Astrocyte of the spinal cord (primary cell): ENCODE data around the gene PLIN4.

Experiments used
- DNase-seq: peaks from one replicate; pipeline ENCODE4 v3.0.0; 2011; ENCODE audit warnings: low read depth, low spot score
- H3K4me3 ChIP-seq: 2 replicates; pipeline ENCODE4 v1.5.1; 2011; ENCODE audit warnings: low read depth, mild to moderate bottlenecking, low read length, moderate library complexity
- CTCF ChIP-seq: IDR thresholded peaks from 2 replicates; pipeline ENCODE4 v1.5.1; 2012; ENCODE audit warnings: low read depth, mild to moderate bottlenecking, low read length, inconsistent platforms
- in situ Hi-C: cut with HindIII; loops from 2 replicates; pipeline ENCODE4 v1.10.0; 2017; ENCODE audit warnings: low sequenced_read_pairs

Gene PLIN4

GRCh38 chr19:4522291-4523002 is 4.2 kb upstream of the PLIN4 start:
- no peak for TF ChIP-seq CTCF
- no peak for DNase-seq
- no peak overlapping the region for H3K4me3 ChIP-seq
- in situ Hi-C loops: no loop called here

GRCh38 chr19:4521888-4522242 is 3.6 kb upstream of the PLIN4 start:
- no peak overlapping the region for H3K4me3 ChIP-seq
- no peak for DNase-seq
- no peak for TF ChIP-seq CTCF
- in situ Hi-C loops: no loop called here

GRCh38 chr19:4521170-4521887 is 3.0 kb upstream of the PLIN4 start:
- in situ Hi-C loops: no loop called here
- DNase-seq: no peak

GRCh38 chr19:4519521-4520277 is 1.4 kb upstream of the PLIN4 start:
- DNase-seq: no peak
- in situ Hi-C loops: no loop called here
- H3K4me3 ChIP-seq: no peak overlapping the region
- TF ChIP-seq CTCF: no peak

More at GRCh38 chr19:4521170-4521887, 3.0 kb upstream of the PLIN4 start:
- TF ChIP-seq CTCF: no peak
- no peak overlapping the region for H3K4me3 ChIP-seq

GRCh38 chr19:4519172-4519496 is 848 bp upstream of the PLIN4 start:
- TF ChIP-seq CTCF: no peak
- in situ Hi-C loops: no loop called here
- DNase-seq: no peak
- no peak overlapping the region for H3K4me3 ChIP-seq

GRCh38 chr19:4517451-4518057 is 732 bp downstream of the PLIN4 start:
- no peak for TF ChIP-seq CTCF
- in situ Hi-C loops: no loop called here
- H3K4me3 ChIP-seq: no peak overlapping the region
- no peak for DNase-seq
